ENCODE data around the gene TMEM179.
A peak's percentile ranks its signal among the peaks of the same experiment; 100 is the strongest.
"Not testable (repeated sequence)": the region's sequence is repeated elsewhere in the genome, so short reads cannot be mapped to it uniquely, and the experiment has no call there.

TMEM179 gene

DNA sequence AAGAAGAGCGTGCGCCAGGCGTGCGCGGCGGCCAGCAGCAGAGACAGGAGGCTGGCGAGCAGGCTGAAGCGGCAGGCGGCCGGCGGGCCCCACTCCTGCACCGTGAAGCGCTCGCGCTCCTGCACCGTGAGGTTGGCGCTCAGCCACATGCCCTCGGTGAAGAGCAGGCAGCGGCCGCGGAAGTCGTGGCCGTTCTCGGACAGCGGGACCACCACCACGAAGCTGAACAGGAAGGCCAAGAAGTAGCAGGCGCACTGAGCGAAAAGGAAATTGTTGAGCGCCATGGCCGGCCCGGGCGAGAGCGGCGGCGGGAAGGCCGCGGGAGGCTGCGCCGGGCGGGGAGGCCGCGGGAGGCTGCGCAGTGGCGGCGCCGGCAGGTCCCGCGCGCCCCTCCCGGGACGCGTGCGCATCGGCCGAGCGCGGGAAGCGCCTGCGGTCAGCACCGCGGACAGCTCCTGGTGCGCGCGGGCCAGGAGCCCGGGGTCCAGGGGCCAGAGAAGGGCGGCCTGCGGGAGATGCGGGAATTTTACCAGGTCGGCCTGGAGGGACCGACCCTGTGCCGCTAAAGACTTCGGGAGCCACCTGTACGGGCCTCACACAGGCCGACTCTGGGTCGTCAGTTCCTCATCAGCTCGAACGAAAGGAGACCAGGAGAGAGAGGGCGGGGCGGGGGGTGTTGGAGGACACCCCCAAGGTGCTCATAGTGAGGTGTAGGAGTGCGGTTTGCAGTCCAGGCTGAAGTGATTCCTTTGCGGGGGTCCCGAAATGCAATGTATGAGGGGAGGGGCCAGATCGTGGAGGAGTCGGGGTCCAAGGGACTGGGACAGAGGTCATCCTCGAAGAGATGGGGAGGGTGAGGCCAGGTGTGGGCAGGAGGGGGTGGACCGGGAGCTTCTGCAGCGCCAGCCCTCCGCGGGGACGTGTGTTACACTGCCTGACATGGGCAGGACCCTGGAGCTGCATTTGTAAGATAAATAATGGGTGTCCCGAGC is at the start of gene TMEM179:
TMEM179 (minus strand) TSS at position 315 of the 992 bp plus-strand sequence; CDS start at position 284, 31 bp downstream.
- peak in 1 of 2 donors; percentile 35 for DNase-seq

GRCh38 chr14:104654119-104654518 is 49.5 kb upstream of the TMEM179 start:
- no peak for DNase-seq

GRCh38 chr14:104653130-104653920 is 48.8 kb upstream of the TMEM179 start:
- not testable (repeated sequence) for DNase-seq

- no peak for DNase-seq
Observed at GRCh38 chr14:104652386-104652785, 47.8 kb upstream of the TMEM179 start.

- DNase-seq: no peak
Observed at GRCh38 chr14:104651876-104652260, 47.3 kb upstream of the TMEM179 start.

DNA sequence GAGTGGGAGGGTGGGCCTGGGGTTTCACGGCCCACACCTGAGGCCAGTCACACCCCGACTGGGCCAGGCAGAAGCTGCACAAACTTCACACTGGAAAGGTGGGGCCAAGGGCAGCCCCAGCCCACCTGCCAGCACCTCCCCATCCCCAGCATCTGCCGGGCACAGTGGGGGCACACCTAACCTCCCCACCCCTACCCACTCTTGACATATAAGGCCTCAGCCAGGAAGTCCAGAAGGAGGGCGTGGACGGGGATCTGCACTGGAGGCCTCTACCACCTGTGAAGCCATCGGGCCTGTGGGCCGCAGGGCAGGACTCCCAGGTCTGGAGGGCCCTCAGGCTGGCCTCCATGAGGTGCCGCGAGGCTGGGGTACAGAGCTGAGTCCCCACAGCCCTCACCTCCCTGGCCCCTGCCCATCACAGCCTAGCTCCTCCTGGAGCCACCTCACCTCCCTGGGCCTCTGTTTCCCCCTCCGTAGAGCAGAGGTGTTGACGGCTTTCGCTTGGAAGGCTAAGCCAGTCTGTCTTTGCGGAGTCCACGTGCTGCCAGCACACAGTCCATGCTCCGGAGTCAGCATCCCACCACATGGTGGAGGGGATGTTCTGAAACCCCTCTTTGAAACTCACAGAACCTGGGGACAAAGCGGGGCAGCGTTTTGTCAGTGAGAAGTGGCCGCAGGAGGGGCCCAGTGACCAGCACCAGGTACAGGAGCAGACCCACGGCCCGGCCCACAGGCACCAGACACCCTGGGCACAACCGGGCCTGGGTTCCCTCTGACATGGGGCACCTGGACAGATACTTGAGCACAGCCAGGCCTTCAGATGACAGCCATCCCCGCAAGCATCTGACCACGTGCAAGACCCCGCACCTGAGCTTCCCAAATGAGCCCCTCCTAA is 46.7 kb upstream of the TMEM179 start:
- DNase-seq: no peak

GRCh38 chr14:104650057-104650980 is 45.7 kb upstream of the TMEM179 start:
- peak; percentile 72 to 73 for DNase-seq

GRCh38 chr14:104647467-104648043 is 43.0 kb upstream of the TMEM179 start:
- DNase-seq: no peak

DNA sequence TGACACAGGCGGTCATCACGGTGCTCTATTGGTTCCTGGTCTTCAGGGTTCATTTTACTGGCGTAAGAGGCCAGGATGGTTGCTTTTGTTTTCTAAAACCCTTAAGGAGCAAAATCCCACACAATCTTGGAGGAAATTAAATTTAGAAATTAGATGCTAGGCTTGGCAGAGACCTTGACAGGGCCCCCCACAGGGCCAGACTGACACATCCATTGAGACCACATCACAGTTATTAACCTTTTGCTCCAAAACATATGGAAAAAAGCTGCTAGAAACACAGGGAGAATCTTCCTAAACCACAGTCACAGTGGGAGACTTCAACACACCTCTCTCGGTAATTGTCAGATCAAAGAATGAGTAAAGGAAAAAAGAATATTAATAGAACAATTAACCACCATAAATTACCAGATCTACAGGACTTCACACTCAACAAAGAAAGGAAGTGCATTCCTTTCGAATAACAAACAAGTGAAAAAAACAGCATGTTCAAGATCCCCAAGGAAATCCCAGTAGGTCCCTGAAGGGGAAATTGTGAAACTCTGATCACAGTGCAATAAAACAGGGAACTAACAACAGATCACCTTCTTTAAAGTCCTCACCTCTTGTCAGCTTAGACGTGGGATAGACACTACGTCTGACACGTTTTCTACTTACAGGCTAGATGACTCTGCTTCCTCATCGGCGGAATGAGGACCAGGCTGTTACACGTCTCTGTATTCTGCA is 40.2 kb upstream of the TMEM179 start:
- no peak for DNase-seq

GRCh38 chr14:104644091-104644635 is 39.6 kb upstream of the TMEM179 start:
- DNase-seq: no peak

- DNase-seq: no peak
Observed at GRCh38 chr14:104643306-104643705, 38.7 kb upstream of the TMEM179 start.

DNA sequence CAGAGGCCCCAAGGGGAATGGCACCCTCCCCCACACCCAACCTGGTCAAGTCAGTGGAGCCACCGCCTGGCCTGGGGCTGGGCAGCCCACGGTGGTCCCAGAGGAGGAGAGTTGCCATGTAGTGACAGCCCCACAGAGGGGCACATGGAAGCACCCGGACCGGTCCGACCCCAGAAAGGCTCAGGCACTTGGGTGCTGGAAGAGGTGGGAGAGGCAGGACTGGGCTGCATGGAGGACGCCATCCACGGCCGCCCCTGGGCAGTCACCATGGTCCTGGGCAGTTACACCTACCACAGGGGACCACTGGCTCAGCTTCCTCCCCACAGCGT is 37.9 kb upstream of the TMEM179 start:
- DNase-seq: no peak

- no peak for DNase-seq
Observed at GRCh38 chr14:104641753-104642539, 37.4 kb upstream of the TMEM179 start.

DNA sequence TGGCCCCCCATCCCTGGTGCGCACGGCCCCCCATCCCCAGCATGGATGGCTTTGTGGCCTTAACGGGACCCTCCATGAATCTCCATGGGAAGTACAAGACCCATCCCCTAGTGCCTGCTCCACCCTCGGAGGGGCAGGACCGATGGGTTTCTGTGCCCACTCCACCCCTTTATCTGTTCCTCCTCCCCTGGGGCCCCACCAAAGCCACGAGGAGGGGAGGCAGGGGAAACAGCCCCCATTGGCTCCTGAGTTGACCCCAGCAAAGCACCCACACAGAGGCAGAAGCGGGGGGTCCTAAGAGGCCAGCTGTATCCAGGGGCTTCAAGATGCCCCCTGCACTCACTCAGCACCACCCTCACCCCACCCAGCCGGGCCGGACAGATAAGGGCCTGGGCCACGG is 36.1 kb upstream of the TMEM179 start:
- no peak for DNase-seq

DNA sequence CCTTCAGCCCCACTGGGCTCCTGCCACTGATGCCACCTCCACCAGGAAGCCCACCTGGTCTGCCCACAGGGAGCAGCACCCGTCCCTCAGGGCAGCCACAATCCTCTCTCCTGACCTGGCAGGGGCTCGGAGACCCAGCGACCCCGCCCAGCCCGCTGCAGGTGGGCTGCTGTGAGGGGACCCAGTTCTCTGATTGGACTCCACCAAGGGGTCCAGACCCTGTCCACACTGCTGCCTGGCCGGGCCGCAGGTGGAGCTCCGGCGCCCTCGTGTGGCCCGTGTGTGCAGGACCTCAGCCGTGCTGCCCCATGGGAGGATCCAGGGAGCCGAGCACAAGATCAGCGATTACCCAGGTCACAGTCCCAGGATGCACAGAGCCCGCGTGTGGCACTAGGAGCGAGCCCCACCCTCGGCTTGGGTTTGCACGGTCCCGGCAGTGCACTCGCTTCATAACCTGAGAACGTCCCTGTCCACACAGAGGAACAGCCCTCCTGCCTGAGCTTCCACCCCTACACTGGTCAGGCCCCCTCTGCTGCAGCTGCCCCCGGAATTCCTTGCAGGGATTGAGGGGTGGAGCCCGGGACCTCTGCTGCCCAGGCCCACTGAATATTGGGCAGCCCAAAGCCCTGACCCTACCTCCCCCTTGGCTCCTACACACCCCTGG is 35.4 kb upstream of the TMEM179 start:
- peak; percentile 50 to 64 for DNase-seq

GRCh38 chr14:104639471-104639870 is 34.9 kb upstream of the TMEM179 start:
- DNase-seq: no peak

GRCh38 chr14:104638927-104639450 is 34.4 kb upstream of the TMEM179 start:
- DNase-seq: no peak

DNA sequence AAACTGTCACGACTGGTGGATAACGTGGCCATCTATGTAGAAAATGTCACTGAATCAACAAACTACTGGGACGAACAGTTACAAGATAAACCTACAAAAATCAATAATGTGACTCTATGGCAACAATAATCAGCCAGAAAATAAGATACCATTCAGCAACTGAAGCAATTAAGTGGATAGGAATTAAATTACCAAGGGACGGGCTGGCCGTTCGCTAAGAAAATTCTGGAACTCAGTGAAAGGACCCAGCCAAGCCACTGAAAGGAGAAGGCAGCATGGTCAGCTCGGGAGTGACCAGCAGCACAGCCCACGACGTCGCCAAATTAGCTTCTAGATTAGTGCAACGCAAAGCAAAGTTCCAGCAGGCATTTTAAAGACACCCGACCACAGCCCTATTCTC is 33.6 kb upstream of the TMEM179 start:
- DNase-seq: no peak

Data from stimulated activated CD4-positive, alpha-beta T cell treated with anti-CD3 and anti-CD28 coated beads, Interleukin-2, amount 100 ng/mL, for 24 hours (primary cell).